Activated gamma-delta T cell (primary cell): Measurements from ENCODE around the gene LCN2.
"Not testable (repeated sequence)": the region's sequence is repeated elsewhere in the genome, so short reads cannot be mapped to it uniquely, and the experiment has no call there.

Experiments used
- DNase-seq: peaks from one replicate; lab custom pipeline; 2025; lab: John Stamatoyannopoulos, UW
- total RNA-seq, 2 donors: gene quantifications; one replicate each; lab custom pipeline; 2026; lab: John Stamatoyannopoulos, UW

LCN2 gene
- total RNA-seq, result 0 reads per million in 2 donors

DNA sequence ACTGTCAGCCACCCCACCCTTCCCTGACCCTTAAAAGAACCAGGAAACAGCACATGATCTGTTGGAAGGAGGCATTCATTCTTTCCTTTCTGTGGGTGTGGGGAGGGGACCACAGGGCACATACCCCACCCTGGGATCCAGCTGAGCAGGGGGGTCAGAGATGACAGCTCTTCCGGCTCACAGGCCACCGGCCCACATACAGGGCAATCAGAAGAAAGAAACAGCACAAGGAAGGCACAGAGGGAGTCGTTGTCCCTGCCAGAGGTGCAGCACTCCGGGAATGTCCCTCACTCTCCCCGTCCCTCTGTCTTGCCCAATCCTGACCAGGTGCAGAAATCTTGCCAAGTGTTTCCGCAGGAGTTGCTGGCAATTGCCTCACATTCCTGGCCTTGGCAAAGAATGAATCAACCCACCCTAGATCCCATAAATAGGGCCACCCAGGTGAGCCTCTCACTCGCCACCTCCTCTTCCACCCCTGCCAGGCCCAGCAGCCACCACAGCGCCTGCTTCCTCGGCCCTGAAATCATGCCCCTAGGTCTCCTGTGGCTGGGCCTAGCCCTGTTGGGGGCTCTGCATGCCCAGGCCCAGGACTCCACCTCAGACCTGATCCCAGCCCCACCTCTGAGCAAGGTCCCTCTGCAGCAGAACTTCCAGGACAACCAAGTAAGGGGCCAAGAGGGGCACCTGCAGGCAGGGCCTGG is at the start of gene LCN2:
Gene LCN2 (plus strand): TSS at position 453 of the 701 bp plus-strand sequence. CDS start 73 bp downstream, at position 526.
- DNase-seq, result no peak

DNA sequence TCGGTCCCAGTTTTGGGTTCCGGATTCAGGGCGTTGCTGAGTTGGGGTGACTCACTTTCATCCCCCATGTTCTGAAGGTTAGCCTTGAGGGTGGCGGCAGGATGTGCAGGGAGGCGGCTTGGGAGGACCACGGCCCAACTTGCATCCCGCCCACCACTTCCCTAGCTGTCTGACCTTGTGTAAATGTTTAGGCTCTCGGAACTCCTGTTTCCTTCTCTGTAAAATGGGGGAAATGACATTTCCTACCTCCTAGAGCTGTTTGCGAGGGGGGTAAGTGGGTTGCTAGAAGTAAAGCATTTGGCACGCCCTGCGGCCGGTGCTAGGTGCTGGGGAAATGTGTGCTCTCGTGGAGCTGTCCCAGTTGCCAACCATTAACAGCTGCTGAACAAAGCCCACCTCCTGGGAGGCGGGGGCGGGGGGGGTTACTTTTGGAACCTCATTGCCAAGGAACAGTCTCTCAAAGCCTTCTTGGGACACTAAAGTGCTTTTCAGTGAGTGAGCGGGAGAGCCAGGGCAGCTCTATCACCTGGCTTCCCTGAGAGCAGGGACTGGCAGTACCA is 49.2 kb upstream of the LCN2 start:
- no peak for DNase-seq

DNA sequence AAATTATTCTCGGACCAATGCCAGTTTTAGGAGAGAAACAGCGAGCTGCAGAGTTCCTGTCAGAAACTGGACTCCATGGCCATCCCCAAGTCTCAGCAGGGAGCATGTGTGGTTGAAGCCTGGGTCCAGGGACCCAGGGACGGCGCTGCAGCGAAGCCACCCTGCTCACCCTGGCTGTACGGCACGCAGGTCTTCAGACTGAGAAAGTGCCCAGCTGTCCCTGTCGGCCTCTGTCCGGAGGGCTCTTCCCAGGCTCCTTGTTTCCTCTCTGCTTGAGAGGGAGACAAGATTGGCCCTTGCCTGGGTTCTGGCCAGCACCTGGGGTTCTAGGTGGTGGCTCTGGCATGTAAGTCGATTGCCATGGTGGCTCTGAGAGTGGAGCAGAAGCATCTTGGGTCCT is 48.7 kb upstream of the LCN2 start:
- no peak for DNase-seq

DNA sequence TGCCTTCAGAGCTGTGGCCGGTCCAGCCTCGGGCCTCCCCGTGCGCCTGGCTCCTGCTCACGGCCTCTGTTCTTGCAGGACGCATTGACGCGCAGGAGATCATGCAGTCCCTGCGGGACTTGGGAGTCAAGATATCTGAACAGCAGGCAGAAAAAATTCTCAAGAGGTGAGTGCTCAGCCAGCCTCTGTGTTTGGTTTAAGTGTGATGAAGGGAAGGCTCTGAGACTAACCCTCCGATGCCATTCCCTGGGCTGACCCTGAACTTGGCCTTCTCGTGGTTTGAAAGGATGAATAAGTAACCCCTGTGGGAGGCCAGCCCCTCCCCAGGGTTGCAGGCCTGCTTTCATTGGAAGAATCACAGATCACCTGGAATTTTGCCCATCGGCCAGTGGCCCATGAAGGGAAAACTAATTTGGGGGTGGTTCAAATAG is 48.0 kb upstream of the LCN2 start:
- DNase-seq, result no peak

DNA sequence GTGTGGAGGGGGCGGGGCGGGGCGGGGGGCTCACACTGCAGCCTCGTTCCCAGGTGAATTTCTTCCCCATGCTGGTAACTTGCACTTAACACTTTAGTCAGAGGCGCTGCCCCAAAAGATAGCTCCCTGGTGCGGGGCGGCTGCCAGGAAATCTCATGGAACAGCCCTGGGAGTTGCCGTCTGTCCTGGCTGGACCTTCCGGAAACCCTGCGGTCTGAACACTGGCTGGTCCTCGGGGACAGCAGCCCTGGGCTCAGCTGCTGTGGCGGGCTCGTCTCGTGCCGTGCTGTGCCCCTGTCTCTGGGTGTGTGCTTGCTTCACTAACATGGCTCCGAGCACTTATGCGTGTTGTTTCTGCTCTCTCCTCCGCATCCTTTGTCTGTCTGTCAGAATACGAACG is 47.6 kb upstream of the LCN2 start:
- DNase-seq, result no peak

DNA sequence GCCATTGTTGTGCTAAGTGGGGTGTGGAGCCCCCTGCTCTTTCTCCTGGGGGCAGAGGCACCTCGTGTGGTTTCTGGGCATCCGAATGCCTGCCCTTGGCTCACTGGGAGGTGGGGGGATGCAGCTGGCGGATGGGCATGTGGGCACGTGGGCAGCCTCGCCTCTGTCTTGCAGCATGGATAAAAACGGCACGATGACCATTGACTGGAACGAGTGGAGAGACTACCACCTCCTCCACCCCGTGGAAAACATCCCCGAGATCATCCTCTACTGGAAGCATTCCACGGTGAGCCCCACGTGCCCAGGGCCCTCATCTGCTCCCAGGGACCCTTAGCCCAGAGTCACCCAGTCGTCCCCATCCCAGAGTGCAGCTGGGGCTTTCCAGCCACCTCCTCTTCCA is 47.1 kb upstream of the LCN2 start:
- no peak for DNase-seq

DNA sequence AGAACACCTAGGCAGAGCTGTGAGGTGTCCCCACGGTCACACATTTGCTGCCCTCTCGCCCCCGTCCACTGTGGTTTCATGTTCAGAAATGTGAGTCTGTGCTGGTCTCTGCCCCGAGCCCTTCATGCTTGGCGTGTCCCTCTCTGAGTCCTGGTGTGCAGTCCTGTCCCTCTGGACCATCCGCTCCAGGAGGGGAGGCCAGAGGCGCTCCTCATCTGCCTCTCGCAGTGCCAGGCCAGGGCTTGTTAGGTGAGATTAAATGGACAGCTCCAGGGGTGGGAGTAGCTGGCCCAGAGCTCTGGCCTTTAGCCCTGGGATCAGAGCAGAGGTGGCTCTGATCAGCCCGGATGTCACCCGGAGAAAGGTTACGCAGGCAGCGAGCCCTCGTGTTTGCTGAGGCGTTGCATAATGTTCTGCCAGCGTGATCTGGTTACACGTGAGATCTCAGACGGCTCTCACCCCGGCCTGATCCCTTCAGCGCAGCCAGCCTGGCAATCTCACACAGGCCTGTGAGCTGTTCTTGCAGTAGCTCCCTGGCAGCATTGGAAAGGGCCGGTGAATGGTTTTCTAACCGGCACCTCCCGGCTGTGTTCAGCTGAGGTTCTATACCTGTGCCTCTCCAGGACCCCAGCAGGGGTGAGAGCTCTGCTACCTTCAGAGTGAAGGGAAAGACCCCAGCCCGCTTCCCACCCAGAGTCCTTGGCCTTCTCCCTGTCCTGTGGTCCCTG is 46.2 kb upstream of the LCN2 start:
- no peak for DNase-seq

DNA sequence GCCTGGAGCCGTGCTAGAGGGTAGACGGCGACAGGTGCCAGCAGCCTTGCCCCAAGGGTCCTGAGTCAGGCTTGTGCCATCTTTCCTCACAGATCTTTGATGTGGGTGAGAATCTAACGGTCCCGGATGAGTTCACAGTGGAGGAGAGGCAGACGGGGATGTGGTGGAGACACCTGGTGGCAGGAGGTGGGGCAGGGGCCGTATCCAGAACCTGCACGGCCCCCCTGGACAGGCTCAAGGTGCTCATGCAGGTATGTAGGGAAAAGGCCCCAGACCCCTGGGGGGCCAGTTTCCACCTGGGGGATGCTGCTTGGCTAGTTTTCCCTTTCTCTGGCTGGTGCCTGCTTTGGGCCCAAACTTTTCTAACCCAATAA is 45.7 kb upstream of the LCN2 start:
- no peak for DNase-seq

DNA sequence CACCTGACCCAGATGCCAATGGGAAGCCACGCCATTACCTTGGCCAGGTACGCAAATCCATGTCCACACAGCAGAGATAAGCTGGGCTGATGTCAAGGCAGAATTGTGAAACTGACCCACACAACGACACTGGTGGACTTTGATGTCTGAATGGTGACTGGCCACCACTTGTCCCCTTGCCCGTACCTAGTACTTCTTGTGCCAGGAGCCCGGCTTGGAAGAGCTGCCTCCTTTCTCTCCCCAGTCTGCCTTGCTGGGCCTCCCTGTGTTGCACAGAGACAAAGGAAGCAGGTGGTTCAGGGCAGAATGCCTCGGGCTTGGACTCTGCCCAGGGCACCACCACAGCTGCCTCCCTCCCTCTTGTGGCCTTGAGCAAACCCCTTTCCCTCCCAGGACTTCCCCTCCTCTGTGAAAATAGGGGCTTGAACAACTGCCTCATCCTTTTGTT is 45.1 kb upstream of the LCN2 start:
- DNase-seq, result no peak

DNA sequence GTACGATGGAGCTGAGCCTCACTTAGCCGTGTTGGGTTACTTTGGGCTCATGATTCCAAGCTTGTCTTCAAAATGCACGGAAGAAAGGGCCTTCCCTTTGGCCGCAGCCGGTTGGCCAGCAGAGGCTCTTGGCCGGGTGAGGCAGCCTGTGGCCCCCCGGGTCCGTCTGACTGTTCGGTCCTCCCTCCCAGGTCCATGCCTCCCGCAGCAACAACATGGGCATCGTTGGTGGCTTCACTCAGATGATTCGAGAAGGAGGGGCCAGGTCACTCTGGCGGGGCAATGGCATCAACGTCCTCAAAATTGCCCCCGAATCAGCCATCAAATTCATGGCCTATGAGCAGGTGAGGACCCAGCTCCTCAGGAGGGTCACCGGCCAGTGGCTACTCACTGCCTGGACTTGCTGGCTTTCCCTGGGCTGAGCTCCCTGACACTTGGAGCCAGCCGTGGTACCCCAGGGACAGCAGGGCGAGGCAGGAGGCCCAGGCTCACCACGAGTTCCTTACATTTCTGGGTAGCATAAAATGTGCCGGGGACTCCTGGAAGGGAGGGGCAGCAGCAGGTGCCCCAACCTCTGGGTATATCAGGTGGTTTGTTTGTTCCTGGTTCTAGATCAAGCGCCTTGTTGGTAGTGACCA is 43.6 kb upstream of the LCN2 start:
- no peak for DNase-seq

DNA sequence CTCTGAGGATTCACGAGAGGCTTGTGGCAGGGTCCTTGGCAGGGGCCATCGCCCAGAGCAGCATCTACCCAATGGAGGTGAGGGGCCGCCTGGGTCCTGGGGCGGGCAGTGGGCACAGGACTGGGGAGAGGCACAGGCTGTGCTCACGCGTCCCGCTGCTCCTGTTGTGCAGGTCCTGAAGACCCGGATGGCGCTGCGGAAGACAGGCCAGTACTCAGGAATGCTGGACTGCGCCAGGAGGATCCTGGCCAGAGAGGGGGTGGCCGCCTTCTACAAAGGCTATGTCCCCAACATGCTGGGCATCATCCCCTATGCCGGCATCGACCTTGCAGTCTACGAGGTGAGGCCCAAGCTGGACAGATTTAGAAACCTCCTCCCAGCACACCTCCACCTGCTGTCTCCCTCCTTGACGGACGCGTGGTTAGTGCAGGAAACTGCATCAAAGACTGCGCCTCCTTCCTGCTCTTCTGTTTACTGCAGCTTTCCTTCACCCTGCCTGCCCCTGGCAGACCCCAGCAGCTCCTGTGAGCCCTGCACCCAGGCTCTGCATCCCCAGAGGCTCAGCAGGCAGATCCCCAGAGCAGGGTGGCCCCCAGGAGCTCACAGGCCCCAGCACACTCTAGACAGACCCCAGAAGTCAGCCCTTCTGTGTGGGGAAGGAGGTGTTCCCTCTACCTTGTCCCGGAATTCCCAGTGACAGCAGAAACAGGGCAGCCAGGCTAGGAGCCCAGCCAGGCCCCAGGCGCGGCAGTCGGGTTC is 42.9 kb upstream of the LCN2 start:
- no peak for DNase-seq

DNA sequence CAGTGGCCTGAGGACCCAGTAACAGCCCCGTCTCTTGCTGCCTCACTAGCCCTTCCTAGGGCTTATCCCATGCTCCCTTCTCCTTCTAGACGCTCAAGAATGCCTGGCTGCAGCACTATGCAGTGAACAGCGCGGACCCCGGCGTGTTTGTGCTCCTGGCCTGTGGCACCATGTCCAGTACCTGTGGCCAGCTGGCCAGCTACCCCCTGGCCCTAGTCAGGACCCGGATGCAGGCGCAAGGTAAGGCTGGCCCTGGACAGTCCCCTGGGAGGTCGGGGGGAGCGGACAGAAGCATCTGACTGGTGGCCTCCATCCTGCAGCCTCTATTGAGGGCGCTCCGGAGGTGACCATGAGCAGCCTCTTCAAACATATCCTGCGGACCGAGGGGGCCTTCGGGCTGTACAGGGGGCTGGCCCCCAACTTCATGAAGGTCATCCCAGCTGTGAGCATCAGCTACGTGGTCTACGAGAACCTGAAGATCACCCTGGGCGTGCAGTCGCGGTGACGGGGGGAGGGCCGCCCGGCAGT is 42.2 kb upstream of the LCN2 start:
- no peak for DNase-seq

DNA sequence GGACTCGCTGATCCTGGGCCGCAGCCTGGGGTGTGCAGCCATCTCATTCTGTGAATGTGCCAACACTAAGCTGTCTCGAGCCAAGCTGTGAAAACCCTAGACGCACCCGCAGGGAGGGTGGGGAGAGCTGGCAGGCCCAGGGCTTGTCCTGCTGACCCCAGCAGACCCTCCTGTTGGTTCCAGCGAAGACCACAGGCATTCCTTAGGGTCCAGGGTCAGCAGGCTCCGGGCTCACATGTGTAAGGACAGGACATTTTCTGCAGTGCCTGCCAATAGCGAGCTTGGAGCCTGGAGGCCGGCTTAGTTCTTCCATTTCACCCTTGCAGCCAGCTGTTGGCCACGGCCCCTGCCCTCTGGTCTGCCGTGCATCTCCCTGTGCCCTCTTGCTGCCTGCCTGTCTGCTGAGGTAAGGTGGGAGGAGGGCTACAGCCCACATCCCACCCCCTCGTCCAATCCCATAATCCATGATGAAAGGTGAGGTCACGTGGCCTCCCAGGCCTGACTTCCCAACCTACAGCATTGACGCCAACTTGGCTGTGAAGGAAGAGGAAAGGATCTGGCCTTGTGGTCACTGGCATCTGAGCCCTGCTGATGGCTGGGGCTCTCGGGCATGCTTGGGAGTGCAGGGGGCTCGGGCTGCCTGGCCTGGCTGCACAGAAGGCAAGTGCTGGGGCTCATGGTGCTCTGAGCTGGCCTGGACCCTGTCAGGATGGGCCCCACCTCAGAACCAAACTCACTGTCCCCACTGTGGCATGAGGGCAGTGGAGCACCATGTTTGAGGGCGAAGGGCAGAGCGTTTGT is 41.6 kb upstream of the LCN2 start:
- no peak for DNase-seq

DNA sequence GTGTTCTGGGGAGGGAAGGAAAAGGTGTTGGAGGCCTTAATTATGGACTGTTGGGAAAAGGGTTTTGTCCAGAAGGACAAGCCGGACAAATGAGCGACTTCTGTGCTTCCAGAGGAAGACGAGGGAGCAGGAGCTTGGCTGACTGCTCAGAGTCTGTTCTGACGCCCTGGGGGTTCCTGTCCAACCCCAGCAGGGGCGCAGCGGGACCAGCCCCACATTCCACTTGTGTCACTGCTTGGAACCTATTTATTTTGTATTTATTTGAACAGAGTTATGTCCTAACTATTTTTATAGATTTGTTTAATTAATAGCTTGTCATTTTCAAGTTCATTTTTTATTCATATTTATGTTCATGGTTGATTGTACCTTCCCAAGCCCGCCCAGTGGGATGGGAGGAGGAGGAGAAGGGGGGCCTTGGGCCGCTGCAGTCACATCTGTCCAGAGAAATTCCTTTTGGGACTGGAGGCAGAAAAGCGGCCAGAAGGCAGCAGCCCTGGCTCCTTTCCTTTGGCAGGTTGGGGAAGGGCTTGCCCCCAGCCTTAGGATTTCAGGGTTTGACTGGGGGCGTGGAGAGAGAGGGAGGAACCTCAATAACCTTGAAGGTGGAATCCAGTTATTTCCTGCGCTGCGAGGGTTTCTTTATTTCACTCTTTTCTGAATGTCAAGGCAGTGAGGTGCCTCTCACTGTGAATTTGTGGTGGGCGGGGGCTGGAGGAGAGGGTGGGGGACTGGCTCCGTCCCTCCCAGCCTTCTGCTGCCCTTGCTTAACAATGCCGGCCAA is 40.8 kb upstream of the LCN2 start:
- DNase-seq, result no peak

DNA sequence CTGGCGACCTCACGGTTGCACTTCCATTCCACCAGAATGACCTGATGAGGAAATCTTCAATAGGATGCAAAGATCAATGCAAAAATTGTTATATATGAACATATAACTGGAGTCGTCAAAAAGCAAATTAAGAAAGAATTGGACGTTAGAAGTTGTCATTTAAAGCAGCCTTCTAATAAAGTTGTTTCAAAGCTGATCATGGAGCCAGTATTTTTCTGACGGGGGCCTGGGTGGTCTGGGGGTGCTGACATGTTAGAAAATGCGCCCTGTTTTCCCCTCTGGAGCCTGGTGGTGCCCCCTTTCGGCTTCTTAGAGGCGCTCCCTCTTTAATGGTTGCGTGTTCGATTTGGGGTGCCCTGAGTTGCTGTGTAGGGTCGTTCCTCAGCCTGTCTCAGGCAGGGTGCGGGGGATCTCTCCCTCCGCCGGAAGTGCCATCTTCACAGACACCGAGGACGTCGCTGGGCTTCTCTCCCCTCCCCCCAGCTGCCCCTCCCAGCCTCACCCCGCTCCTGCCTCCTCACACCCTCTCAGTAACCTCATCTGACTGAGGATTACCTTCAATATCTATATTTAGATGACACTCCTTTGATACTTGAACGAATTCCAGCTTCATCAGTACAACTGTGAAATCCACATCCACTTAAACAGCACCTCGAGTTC is 40.1 kb upstream of the LCN2 start:
- no peak for DNase-seq

DNA sequence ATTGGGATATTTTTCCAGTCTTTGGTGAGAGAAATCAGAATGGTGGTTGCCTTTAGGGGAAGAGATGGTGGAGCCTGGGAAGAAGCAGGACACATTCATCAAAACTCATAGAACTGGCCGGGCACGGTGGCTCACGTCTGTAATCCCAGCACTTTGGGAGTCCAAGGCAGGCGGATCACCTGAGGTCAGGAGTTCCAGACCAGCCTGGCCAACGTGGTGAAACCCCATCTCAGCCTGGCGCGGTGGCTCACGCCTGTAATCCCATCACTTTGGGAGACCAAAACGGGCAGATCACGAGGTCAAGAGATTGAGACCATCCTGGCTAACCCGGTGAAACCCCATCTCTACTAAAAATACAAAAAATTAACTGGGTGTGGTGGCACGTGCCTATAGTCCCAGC is 37.5 kb upstream of the LCN2 start:
- not testable (repeated sequence) for DNase-seq

DNA sequence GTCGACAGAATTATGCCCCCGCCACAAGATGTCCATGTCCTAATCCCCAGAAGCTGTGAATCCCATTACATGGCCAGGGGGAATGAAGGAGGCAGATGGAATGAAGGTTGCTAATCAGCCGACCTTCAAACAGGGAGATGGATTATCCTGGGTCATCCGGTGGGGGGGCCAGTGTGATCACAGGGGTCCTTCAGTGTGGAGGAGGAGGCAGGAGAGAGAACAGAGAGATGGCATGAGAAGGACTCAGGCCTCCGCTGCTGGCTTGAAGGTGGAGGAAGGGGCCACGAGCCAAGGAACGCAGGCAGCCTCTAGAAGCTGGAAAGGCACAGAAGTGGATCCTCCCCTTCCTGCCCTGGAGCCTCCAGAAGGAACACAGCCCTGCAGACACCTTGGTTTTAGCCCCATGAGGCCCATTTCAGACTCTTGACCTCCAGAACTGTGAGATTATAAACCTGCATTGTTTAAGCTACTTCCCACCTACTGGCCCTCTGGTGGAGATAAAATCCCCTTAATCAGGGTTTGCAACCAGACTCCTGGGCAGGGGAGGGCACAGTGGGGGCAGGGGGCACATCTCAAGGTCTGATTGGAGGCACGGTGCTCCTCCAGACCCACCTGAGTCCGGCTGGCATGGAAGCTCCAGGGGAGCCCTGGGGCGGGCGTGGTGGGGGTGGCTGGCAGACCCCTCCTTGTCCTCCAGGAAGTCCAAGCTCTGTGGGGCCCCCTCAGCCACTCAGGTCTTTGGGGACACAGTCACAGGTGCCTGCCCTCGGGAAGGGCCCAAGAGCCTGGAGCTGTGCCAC is 35.5 kb upstream of the LCN2 start:
- DNase-seq, result no peak

DNA sequence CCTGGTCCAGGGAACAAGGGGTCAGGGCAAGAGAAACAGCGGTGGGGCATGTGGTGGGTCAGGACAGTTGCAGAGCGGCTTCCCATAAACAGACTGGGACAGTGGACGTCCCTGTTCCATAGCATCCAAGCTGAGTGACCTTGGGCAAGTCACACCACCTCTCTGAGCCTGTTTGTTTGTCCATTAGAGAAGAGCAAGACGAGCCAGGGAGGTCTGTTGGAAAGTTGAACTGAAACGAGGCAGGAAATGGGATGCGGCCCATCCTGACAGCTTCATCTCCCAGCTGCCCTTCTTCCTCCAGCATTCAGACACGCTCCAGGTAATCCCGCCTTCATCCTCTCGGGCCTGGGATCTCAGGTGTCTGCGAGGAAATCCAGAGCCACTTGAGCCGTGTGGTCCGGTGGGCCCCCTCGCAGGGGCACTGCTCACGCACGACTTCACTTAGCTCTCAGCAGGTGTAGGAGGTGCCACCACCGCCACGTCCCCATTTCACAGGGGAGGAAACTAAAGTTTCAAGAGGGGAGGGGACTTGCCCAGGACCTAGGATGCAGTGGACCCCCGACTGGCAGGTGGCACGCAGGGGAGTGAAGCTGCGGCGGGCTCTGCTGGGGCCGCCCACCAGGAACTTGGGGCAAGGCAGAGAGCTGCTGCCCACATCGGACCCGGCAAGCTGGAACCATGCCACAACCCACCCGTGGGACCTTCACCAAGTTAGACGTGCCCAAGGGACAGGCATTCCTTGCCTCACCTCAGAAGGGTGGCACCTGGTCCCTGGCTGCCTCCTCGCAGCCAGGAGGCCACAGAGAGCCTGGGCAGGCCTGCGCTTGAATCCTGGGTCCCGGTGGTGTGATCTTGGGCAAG is 34.7 kb upstream of the LCN2 start:
- no peak for DNase-seq
